ENCODE results near the gene KRT14.
"Not testable (repeated sequence)": the region's sequence is repeated elsewhere in the genome, so short reads cannot be mapped to it uniquely, and the experiment has no call there.

KRT14 gene

GRCh38 chr17:41606930-41607329 lies 20.2 kb upstream of the KRT14 start:
- not testable (repeated sequence) for DNase-seq (ENCODE audit: low read depth in 2 of 2)

GRCh38 chr17:41602524-41602923 lies 15.8 kb upstream of the KRT14 start:
- DNase-seq (ENCODE audit: low read depth in 2 of 2) = no peak

GRCh38 chr17:41600318-41600717 lies 13.6 kb upstream of the KRT14 start:
- DNase-seq (ENCODE audit: low read depth in 2 of 2) = no peak

GRCh38 chr17:41599680-41600079 lies 13.0 kb upstream of the KRT14 start:
- DNase-seq (ENCODE audit: low read depth in 2 of 2) = no peak

- no peak for DNase-seq (ENCODE audit: low read depth in 2 of 2)
These were observed 8.9 kb upstream of the KRT14 start for GRCh38 chr17:41595585-41595984.

- no peak for DNase-seq (ENCODE audit: low read depth in 2 of 2)
These were observed 7.7 kb upstream of the KRT14 start for GRCh38 chr17:41594363-41594915.

GRCh38 chr17:41593306-41593981 lies 6.7 kb upstream of the KRT14 start:
- no peak for DNase-seq (ENCODE audit: low read depth in 2 of 2)

GRCh38 chr17:41592601-41593305 lies 6.1 kb upstream of the KRT14 start:
- no peak for DNase-seq (ENCODE audit: low read depth in 2 of 2)

- no peak for DNase-seq (ENCODE audit: low read depth in 2 of 2)
These were observed 2.6 kb upstream of the KRT14 start for GRCh38 chr17:41589301-41589700.

- no peak for DNase-seq (ENCODE audit: low read depth in 2 of 2)
These were observed 1.6 kb upstream of the KRT14 start for GRCh38 chr17:41588126-41588810.

GRCh38 chr17:41585301-41586056 lies 1.2 kb downstream of the KRT14 start:
- DNase-seq (ENCODE audit: low read depth in 2 of 2) = no peak

- not testable (repeated sequence) for DNase-seq (ENCODE audit: low read depth in 2 of 2)
These were observed 2.3 kb downstream of the KRT14 start for GRCh38 chr17:41584331-41584927.

- no peak for DNase-seq (ENCODE audit: low read depth in 2 of 2)
These were observed 3.3 kb downstream of the KRT14 start for GRCh38 chr17:41583137-41584127.

GRCh38 chr17:41582061-41582968 lies 4.4 kb downstream of the KRT14 start:
- not testable (repeated sequence) for DNase-seq (ENCODE audit: low read depth in 2 of 2)

GRCh38 chr17:41581366-41582060 lies 5.2 kb downstream of the KRT14 start:
- DNase-seq (ENCODE audit: low read depth in 2 of 2) = no peak

GRCh38 chr17:41580687-41581365 lies 5.9 kb downstream of the KRT14 start:
- DNase-seq (ENCODE audit: low read depth in 2 of 2) = no peak

GRCh38 chr17:41580244-41580575 lies 6.5 kb downstream of the KRT14 start:
- DNase-seq (ENCODE audit: low read depth in 2 of 2) = no peak
